NCI-H2107 (cell line): Measurements from ENCODE around the gene TMEM151B.

Experiments
- DNase-seq: peaks from one replicate; lab custom pipeline; 2025; lab: John Stamatoyannopoulos, UW

TMEM151B gene

DNA sequence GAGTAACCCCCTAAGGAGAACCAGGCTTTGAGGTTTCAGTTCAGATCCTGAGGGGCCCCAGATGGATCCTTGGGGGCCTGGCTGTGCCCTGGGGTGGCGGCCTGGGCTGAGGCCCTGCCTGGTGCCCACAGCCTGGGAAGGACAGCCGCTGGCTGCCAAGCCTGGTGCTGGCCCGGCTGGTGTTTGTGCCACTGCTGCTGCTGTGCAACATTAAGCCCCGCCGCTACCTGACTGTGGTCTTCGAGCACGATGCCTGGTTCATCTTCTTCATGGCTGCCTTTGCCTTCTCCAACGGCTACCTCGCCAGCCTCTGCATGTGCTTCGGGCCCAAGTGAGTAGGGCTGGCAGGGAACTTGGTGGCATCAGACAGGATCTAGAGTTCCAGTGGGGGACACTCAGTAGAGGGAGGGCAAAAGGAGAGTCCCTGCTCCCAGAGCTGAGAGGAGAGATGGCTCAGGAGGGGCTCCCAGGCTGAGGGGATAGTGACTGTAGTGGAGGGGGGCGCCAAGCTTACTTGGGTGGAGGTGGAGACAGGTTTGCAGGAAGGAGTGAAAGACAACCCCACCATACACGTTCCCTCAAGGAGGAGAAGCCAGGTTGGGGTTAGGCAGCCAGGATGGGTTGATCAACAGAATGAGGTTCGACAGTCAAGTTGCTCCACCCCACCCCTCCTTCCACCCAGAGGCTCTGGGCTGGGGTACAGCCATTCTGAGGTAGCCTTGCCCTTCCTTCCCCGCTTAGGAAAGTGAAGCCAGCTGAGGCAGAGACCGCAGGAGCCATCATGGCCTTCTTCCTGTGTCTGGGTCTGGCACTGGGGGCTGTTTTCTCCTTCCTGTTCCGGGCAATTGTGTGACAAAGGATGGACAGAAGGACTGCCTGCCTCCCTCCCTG is 37.3 kb upstream of the TMEM151B start:
- DNase-seq, result no peak

DNA sequence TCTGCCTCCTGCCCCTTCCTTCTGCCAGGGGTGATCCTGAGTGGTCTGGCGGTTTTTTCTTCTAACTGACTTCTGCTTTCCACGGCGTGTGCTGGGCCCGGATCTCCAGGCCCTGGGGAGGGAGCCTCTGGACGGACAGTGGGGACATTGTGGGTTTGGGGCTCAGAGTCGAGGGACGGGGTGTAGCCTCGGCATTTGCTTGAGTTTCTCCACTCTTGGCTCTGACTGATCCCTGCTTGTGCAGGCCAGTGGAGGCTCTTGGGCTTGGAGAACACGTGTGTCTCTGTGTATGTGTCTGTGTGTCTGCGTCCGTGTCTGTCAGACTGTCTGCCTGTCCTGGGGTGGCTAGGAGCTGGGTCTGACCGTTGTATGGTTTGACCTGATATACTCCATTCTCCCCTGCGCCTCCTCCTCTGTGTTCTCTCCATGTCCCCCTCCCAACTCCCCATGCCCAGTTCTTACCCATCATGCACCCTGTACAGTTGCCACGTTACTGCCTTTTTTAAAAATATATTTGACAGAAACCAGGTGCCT is 36.6 kb upstream of the TMEM151B start:
- no peak for DNase-seq

DNA sequence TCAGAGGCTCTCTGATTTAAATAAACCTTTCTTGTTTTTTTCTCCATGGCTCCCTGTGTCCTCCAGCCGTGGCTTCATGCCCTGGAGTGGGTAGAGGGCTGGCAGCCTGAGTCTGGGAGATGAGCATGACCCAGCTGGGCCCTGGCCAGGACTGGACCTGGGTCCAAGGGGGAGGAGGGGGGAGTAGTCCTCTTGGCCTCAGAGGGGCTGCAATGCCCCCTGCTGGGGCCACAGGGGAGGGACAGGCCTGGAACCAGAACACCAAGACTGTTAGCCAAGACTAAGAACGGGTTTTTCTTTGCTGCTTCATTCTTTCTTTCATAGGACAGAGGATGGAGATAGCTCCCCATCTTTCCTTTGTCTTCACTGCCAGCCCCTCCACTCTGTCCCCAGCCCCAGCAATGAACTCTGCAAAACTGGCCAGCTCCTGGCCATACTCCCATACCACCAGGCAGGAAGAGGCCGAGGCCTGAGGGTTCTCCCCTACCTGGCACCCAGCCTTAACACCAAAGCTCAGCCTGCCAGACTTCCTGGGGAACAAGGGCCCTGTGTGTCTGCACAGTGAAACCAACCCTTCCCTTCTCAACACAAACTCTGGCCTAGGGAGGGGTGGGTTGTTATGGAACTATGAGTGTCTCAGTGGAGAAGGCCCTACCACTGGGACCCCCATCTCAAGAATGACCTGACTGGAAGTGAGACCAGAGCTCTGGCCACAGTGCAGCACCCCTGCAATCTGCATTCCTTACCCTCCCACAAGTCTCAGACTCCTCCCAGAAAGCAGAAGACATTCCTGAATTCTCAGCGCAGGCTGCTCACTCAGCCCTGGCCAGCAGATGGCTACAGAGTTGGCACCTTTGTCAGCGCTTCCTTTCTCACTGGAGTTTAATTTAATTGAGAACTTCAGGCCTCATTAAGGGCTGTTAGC is 35.9 kb upstream of the TMEM151B start:
- no peak for DNase-seq

DNA sequence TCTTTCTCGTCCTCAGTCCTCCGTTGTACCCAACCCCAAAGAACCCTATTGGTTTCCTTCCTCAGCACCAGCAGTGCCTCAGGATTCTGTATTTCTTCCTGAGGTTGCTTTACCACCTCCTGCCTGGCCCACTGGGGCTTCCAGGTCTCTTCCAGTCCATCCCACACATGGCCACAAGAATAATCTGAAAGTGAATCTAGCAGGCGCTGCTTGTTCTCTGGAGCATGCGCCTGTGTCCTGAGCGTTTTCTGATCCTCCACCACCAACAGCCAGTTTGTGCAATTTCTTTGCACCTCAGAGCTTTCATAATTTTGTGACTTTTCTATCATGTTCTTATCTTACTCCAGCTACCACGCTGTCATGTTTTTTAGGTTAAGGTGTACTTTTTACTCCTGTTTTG is 35.0 kb upstream of the TMEM151B start:
- no peak for DNase-seq

DNA sequence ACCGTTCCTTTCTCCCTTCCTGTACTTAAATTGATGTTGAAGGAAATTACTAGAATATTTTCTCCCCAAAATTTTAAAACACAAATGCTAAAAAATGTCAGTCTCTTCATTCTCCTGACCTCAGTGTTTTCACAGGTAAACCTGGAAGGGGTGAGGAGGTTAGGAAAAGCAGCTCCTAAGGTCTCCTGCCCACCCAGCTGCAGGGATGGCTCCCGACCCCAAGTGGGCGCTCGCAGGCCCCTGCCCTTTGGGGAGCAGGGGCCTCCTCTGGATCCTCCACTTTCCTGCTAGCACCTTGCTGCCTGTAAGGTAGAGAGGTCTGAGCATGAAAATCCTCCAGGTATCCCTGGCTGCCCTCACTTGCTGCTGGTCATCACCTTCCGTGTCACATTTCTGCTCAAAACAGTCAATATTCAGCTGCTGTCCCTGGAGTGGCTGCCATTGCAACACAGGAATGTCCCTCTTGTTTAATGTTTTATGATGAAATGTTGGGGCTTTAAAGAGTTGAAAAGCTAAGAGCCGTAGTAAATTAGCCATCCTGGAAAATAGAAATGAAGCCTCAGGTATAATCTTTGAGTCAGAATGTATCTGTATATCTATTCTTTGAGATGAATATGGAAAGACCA is 34.2 kb upstream of the TMEM151B start:
- DNase-seq, result no peak

DNA sequence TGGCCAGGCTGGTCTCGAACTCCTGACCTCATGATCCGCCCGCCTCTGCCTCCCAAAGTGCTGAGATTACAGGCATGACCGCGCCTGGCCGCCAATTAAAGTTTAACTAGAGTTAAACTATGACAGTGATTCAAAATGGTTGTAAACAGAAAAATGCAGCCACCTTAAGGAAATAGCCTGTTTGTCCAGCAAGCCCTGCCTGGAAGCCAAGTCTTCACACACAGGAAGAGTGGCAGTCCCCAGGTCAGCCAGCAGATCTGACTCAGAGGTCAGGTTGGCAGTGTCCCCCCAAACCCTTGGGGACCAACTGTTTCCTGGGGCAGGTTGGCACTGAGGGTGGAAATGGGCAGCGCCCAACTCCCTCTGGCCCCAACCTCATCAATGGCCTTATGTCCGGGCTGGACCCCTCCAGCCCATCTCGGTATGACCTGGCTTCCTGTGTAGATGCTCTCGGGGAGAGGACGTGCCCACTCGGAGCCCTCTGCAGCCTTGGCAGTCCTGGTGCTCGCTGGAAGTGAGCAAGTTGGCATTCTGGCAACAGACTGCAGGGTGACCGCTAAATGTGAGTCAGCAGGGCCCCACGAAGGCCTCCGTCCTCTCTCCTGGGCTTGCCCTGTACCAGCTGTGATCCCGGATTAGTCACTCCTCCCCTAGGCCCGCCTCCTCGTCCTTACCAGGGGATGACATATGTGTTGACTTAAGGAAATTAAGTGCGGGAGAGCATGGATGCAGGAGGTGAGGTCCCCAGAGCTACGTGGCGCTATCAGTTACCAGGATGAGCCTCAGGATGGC is 33.0 kb upstream of the TMEM151B start:
- peak; percentile 46 for DNase-seq

DNA sequence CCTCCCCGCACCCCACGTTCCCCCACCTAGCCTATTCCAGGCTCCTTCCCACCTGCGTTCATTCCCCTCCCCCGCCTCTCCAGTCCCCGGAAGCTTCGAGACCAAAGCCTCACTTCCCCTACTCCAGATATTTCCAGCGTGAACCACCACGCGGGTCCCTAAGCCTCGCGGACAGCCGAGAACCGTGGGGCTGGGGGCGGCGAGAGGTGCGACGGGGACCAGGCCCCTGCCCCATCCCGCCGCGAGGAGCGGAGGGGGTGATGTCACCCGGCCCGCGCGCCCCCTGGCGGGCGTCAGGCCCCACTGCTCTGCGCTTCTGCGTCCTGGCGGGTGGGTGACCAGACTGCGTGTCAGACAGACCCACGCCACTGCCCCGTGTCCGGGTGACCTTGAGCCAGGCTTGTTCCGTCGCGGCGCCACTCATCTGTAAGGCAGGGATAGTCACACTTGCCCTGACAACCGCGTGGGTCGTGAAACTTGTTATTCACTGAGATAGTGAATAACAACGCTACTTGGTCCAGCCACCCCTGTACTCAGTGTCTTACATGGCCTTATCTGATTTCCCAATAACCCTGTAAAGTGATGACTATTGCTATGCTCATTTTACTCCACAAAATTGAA is 32.3 kb upstream of the TMEM151B start:
- no peak for DNase-seq

DNA sequence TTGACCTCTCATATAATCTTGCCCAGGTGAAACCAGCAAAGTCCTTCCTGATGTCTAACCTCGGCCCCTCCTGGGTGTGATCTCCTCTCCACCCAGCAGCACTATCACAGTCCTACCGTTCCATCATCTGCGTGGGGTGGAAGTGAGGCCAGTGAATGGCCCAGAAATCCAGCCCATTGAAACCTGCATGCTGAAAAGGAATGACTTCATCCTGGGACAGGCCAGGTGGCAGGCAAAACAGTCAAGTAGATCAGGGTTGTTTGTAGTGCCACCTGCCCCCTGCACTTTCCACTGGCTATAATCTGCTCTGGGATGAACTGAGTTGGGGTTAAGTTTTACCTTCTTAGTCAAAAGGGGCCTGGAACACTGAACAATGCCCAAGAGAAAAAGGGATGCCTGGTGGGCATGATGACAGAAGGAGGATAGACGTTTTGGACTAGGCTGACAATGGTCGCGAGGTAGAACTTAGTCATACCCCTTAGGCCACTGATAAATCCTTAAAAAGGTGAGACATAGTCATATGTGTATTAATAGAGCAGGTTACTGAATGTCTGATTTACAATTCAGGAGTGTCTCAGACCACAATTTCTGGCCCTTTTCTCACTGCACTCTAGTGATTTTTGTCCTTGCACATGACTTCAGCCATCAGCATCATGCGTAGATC is 31.4 kb upstream of the TMEM151B start:
- DNase-seq, result no peak

DNA sequence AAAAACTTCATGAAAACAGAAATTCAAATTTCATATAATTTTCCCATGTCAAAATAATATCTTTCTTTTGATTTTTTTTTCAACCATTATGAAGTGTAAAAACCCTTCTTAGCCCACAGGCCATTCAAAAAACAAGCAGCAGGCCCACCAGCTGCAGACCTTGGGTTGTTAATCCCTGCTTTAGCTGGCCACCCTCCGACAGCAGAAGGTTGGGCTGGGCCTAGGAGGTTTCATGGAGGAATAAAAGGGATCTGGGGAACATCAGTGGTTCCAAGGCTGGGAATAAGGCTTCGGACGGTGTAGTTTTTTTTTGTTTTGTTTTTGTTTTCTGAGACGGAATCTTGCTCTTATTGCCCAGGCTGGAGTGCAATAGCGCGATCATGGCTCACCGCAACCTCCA is 26.9 kb upstream of the TMEM151B start:
- DNase-seq, result no peak

DNA sequence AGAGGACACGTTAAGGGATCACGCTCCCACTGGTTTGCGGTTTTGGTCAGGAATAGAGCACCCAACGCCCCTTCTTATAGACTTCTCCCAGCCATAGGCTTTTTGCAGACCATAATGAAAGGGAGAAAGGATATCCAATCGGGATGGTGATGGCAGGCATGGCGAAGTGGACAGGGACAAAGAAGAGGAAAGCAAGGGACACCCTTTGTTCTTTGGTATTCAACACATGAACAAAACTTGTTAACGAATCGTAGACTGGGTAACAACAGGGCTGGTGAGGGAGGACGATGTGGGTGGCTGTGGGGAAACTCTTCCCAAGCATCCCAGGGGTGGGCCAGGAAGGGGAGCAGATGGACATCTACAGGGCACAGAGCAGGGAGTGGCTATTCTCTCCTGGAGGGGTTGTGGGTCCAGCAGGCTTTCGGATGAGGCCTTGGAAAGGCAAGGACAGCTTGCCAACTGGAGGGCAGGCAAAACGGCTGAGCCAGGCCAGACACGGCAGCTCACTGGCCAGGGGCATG is 24.8 kb upstream of the TMEM151B start:
- no peak for DNase-seq

DNA sequence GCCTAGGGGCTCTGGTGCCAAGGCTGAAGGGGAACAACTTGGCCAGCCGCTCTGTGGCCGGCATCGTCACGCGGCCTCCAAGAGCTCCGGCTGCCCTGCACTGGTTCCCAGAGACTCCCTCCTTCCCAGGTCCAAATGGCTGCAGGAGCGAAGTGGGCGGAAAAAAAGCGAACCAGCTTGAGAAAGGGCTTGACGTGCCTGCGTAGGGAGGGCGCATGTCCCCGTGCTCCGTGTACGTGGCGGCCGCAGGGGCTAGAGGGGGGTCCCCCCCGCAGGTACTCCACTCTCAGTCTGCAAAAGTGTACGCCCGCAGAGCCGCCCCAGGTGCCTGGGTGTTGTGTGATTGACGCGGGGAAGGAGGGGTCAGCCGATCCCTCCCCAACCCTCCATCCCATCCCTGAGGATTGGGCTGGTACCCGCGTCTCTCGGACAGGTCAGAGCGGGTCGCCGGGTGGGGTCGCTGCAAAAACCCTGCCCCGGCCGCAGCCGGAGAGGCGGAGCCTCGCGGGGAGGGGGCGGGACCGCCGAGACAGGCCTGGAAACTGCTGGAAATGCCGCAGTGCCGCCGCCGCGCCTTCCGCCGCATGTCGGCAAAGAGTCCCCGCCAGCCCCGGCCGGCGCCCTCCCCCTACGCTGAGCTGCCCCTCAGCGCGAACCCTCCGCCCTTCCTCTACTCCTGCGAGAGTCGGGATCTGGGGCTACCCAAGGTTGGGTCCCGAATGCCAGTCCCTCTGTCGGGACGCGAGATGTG is 24.2 kb upstream of the TMEM151B start:
- peak; percentile 29 for DNase-seq

DNA sequence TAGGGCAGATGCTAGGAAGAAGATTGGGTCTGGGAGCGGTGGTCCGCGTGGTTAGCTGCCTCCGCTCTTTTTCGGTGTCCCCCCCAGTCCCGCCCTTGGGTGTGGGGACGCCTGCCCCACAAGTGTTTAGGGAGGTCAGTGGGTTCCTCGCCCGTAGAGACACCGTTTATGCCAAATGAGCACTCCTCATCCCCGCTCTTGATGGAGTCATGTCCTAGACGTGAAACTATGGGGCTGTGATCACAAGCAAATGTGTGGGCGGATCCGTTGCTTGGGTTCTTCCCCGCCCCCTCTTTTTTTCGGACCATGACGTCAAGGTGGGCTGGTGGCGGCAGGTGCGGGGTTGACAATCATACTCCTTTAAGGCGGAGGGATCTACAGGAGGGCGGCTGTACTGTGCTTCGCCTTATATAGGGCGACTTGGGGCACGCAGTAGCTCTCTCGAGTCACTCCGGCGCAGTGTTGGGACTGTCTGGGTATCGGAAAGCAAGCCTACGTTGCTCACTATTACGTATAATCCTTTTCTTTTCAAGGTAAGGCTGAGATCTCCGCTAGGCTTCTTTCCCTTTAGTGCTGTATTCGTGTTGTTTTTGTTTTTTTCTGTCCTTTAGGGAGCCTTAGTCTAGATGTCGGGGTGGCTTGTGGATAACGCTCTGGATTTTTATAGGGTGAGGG is 23.4 kb upstream of the TMEM151B start, which contains the start of gene HSP90AB1:
Gene HSP90AB1 (plus strand): TSS at position 439 of the 675 bp plus-strand sequence. CDS start 1,529 bp downstream, outside the sequence.
- peak; percentile 77 for DNase-seq

DNA sequence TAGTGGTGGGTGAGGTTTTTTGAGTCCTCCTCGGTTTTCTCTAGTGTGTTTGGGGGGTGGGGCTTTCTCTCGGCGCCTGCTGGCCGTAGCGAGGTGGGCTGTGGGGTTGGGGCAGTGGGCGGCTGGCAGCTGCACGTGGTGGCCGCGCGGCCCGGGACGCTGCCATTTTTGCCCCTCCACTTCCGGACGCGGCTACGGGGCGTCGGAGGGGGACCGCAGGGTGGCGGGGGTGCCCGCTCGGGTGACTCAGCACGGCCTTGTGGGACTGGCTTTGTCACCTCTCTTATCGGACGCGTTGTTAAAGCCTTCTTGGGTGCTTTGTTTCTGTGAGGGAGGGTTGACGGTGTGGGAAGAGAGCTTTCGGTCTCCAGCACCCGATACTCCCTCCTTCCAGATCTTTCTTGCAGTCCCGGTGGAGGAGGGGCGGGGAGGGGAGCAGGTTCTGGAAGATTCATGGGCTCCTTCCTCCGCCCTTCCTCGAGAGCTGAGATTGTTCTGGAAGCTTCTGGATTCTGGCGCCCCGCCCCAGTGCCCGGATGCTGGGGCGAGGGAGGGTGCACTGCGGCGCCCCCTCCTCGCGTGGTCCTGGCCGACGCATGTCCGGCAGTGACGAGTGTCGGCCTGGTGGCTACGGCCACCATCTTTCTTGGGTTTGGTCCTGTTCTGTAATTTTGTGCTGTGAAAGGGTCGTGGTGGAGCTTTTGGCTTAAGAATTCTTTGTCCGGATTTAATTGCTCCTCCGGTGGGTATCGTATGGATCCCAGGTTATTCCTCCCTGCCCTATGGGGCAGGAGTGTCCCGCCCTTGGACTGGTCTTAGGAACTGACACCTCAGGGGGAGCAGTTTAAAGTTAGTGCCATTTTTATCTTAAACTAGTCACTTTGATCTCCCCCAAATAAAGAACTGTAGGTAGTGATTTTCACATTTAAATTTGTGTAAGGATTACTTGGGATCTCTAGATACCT is 22.6 kb upstream of the TMEM151B start:
- no peak for DNase-seq

DNA sequence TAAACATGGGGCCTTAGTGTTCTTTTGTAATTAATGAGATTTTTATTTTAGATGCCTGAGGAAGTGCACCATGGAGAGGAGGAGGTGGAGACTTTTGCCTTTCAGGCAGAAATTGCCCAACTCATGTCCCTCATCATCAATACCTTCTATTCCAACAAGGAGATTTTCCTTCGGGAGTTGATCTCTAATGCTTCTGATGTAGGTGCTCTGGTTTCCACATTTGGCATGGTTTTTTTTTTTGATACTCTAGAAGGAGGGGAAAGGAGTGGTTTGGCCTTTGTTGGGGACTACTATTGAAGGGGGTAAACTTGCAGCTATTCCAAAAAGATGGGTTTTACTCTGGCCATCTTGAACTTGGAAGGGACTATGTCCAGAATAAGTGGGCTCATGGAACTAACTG is 21.7 kb upstream of the TMEM151B start:
- no peak for DNase-seq

DNA sequence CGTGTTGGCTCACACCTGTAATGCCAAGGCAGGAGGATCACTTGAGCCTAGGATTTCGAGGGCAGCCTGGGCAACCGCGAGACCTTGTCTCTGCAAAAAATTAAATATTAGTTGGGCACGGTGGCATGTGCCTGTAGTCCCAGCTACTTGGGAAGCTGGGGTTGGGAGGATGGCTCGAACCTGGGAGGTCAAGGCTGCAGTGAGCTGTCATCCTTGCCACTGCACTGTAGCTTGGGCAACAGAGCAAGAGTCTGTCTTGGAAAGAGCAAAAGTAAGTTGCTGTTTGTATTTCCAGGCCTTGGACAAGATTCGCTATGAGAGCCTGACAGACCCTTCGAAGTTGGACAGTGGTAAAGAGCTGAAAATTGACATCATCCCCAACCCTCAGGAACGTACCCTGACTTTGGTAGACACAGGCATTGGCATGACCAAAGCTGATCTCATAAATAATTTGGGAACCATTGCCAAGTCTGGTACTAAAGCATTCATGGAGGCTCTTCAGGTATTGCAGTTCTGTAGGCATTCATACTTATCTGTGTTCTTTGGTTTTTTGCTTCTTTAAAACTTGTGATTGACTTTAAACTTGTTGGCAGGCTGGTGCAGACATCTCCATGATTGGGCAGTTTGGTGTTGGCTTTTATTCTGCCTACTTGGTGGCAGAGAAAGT is 21.0 kb upstream of the TMEM151B start:
- DNase-seq, result no peak

DNA sequence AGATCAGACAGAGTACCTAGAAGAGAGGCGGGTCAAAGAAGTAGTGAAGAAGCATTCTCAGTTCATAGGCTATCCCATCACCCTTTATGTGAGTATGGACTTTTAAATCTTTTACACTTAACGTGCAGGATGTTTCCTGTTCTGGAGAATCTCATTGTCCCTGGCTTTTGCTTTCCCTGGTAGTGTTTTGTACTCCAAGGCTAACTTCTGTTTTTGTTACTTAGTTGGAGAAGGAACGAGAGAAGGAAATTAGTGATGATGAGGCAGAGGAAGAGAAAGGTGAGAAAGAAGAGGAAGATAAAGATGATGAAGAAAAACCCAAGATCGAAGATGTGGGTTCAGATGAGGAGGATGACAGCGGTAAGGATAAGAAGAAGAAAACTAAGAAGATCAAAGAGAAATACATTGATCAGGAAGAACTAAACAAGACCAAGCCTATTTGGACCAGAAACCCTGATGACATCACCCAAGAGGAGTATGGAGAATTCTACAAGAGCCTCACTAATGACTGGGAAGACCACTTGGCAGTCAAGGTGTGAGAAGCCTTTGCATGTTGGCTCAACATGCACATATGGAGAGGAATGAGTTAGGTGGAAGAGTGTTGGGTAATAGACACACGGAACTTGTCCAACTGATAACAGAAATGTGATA is 20.1 kb upstream of the TMEM151B start:
- no peak for DNase-seq
